Measurements from ENCODE around the gene SRBD1.

GRCh38 chr2:45541450-45541849 lies 69.6 kb downstream of the SRBD1 start:
- TF ChIP-seq POLR2AphosphoS5 (IDR thresholded peaks at IDR 0.05; ENCODE audit: low read depth, low read length) (no peak), REST (IDR thresholded peaks at IDR 0.05; ENCODE audit: insufficient read depth in 1 of 2, low read depth in 2 of 2, low read length in 2 of 2) (no peak), FOXP2 (optimal IDR thresholded peaks at IDR 0.05; ENCODE audit: borderline replicate concordance, extremely low read depth, extremely low read length, insufficient read depth) (no peak)

Measured in PFSK-1 (cell line).